GM18907 (cell line): ENCODE results near the gene SLC25A11.
"Not testable (repeated sequence)": the region's sequence is repeated elsewhere in the genome, so short reads cannot be mapped to it uniquely, and the experiment has no call there.

Experiments
- ATAC-seq: cut with Tn5 transposase; IDR thresholded peaks from one replicate; pipeline ENCODE4 v1.9.1; 2021; ENCODE audit warnings: mild to moderate bottlenecking, moderate library complexity; ENCODE audit not compliant: unreplicated experiment

Gene SLC25A11

GRCh38 chr17:4945176-4945943 lies 5.5 kb upstream of the SLC25A11 start:
- ATAC-seq, result no peak

GRCh38 chr17:4944554-4945175 lies 4.8 kb upstream of the SLC25A11 start:
- ATAC-seq, result no peak

- ATAC-seq, result no peak
Measured at GRCh38 chr17:4944163-4944553, 4.3 kb upstream of the SLC25A11 start.

GRCh38 chr17:4942760-4943508 lies 3.1 kb upstream of the SLC25A11 start:
- no peak for ATAC-seq

GRCh38 chr17:4941319-4941610 lies 1.4 kb upstream of the SLC25A11 start:
- ATAC-seq, result no peak

GRCh38 chr17:4940555-4941318 lies 891 bp upstream of the SLC25A11 start:
- ATAC-seq, result no peak

GRCh38 chr17:4939546-4939795 lies 375 bp downstream of the SLC25A11 start:
- peak; percentile 9 for ATAC-seq

GRCh38 chr17:4938688-4939545 lies 929 bp downstream of the SLC25A11 start:
- ATAC-seq, result no peak

- ATAC-seq, result no peak
Measured at GRCh38 chr17:4938069-4938491, 1.8 kb downstream of the SLC25A11 start.

GRCh38 chr17:4937553-4937952 lies 2.3 kb downstream of the SLC25A11 start:
- ATAC-seq, result no peak

GRCh38 chr17:4936436-4936835 lies 3.4 kb downstream of the SLC25A11 start:
- ATAC-seq, result no peak

- ATAC-seq, result no peak
Measured at GRCh38 chr17:4935650-4936049, 4.2 kb downstream of the SLC25A11 start.

- no peak for ATAC-seq
Measured at GRCh38 chr17:4934173-4934979, 5.5 kb downstream of the SLC25A11 start.

- no peak for ATAC-seq
Measured at GRCh38 chr17:4933646-4934045, 6.2 kb downstream of the SLC25A11 start.

- ATAC-seq, result no peak
Measured at GRCh38 chr17:4932756-4933155, 7.1 kb downstream of the SLC25A11 start.

GRCh38 chr17:4931963-4932362 lies 7.9 kb downstream of the SLC25A11 start, which contains the start of gene GP1BA:
Gene GP1BA, plus strand, starts transcription at chr17:4932277. Its CDS starts 328 bp downstream, at chr17:4932605.
- ATAC-seq, result no peak

- no peak for ATAC-seq
Measured at GRCh38 chr17:4928881-4929280, 11.0 kb downstream of the SLC25A11 start.

GRCh38 chr17:4926577-4927335 lies 13.1 kb downstream of the SLC25A11 start:
- ATAC-seq, result not testable (repeated sequence)

GRCh38 chr17:4921320-4921719 lies 18.5 kb downstream of the SLC25A11 start:
- ATAC-seq, result no peak
